ENCODE results near the gene HPD.

DNA sequence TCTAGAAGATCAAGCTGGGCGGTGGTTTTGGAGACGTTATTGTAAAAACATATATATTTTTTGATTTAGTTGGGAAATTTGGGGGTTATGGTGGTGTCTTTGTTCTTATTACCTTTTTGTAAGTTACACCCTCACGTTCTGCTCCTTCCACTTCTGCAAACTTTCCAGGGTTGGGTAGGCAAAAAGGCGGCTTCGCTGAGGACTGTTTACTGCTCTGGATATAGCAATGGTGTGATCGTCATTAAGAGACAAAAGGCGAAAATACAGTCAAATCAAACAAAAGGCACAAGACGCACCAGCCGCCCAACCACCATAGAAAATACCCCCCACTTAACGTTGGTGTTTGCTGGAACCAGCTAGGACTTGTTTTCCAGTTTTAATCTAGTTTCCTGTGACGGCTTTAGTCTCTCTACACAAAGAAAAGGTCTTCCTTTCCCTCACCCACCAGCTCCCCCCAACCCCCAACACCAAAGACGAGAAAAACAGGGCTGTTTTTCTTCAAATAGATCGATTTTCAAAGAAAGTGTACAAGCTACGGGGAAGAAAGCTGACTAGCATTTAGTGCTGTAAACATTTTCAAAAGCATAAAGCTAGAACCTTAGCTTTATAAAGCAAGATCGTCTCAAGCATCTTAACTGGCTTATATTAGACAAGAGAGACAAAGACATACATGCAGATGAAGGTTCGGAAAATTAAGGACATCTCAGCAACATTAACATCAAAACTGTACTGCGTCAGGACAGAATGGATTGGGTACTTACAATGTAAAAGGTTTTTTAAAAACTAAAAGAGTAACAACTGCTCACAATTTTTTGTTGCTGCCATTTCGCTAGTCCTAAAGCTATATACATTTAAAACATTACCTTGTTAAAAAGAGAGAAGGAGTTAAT lies 56.8 kb downstream of the HPD start:
- TF ChIP-seq CTCF (IDR thresholded peaks at IDR 0.05; ENCODE audit: borderline replicate concordance, extremely low read depth, low read length, poor library complexity, severe bottlenecking) (no peak), EZH2 (IDR thresholded peaks at IDR 0.05; ENCODE audit: borderline replicate concordance, low read depth, low read length, severe bottlenecking) (no peak)
